Activated T-cell treated with anti-CD3 and anti-CD28 coated beads, Interleukin-2, amount 50 U/mL, for 72 hours (primary cell): ENCODE measurements around the gene NMBR. TPM values are rescaled to one million over a fixed set of nuclear protein-coding genes. Genes with fewer than 3 reads are reported as not detected.
"Not testable (repeated sequence)": the region's sequence is repeated elsewhere in the genome, so short reads cannot be mapped to it uniquely, and the experiment has no call there.

Source experiments
- ATAC-seq, 2 donors: fragments of 150-1000 bp; cut with Tn5 transposase; replicated peaks in 1 of 2; 2 replicates each; pipeline ENCODE4 v1.10.0; 2021; ENCODE audit warnings: moderate library complexity in 2 of 2, mild to moderate bottlenecking in 1 of 2
- DNase-seq, 2 donors: peaks; one replicate each; pipeline ENCODE4 v3.0.0; 2021 to 2022; ENCODE audit warnings: mixed read lengths in 1 of 2
- H3K27ac Mint-ChIP-seq: one replicate; pipeline ENCODE4 v1.8.0; 2022; ENCODE audit warnings: mild to moderate bottlenecking, moderate library complexity, mixed read lengths
- H3K27me3 Mint-ChIP-seq: one replicate; pipeline ENCODE4 v1.8.0; 2022; ENCODE audit warnings: low read depth, mixed read lengths
- H3K36me3 Mint-ChIP-seq, 2 donors: one replicate each; pipeline ENCODE4 v1.8.0; 2022; ENCODE audit warnings: mixed read lengths in 2 of 2, mild to moderate bottlenecking in 1 of 2; ENCODE audit not compliant: insufficient read depth in 2 of 2
- H3K4me1 Mint-ChIP-seq: one replicate; pipeline ENCODE4 v1.8.0; 2022; ENCODE audit warnings: low read depth, mixed read lengths
- H3K4me3 Mint-ChIP-seq, 2 donors: one replicate each; pipeline ENCODE4 v1.8.0; 2022; ENCODE audit warnings: mild to moderate bottlenecking in 2 of 2, mixed read lengths in 2 of 2, moderate library complexity in 2 of 2
- H3K9me3 Mint-ChIP-seq, 2 donors: one replicate each; pipeline ENCODE4 v1.8.0; 2022; ENCODE audit warnings: mixed read lengths in 2 of 2
- total RNA-seq, 2 donors: library from RNA; stranded (reverse); gene quantifications; one replicate each; pipeline ENCODE4 v1.2.3, GENCODE V29; 2022

NMBR gene
- total RNA-seq, 2 donors from 2014 or later = not detected

- H3K4me1 Mint-ChIP-seq = no peaks in the 10 kb centered on the region
- peaks cover 16% of the 10 kb centered on the region for H3K27me3 Mint-ChIP-seq
- DNase-seq = no peak
- H3K4me3 Mint-ChIP-seq = peak overlapping the region in 1 of 2 donors; percentile 2
- H3K27ac Mint-ChIP-seq = no peak overlapping the region
- peaks cover 3 to 4% of the 10 kb centered on the region in 2 donors for H3K36me3 Mint-ChIP-seq
- peak; percentile 44 to 73 for ATAC-seq
- peaks cover 3% of the 10 kb centered on the region in 2 donors for H3K9me3 Mint-ChIP-seq
These were observed 71.3 kb downstream of the NMBR start for GRCh38 chr6:142075516-142076101.

- Mint-ChIP-seq H3K27me3 (peaks cover 16% of the 10 kb centered on the region), H3K4me3 (no peak overlapping the region), H3K36me3 (peaks cover 3 to 4% of the 10 kb centered on the region in 2 donors), H3K9me3 (peaks cover 3% of the 10 kb centered on the region in 2 donors), H3K27ac (no peak overlapping the region), H3K4me1 (no peaks in the 10 kb centered on the region)
- no peak for ATAC-seq
- no peak for DNase-seq
These were observed 72.4 kb downstream of the NMBR start for GRCh38 chr6:142074516-142074915.

GRCh38 chr6:142071981-142072380, 74.9 kb downstream of the NMBR start:
- ATAC-seq = no peak
- Mint-ChIP-seq H3K9me3 (peaks cover 3% of the 10 kb centered on the region in 2 donors), H3K4me1 (no peaks in the 10 kb centered on the region), H3K36me3 (peaks cover 3 to 4% of the 10 kb centered on the region in 2 donors), H3K27ac (no peak overlapping the region), H3K27me3 (peaks cover 16% of the 10 kb centered on the region), H3K4me3 (no peak overlapping the region)
- no peak for DNase-seq

GRCh38 chr6:142068416-142068815, 78.5 kb downstream of the NMBR start:
- no peak for ATAC-seq

GRCh38 chr6:142062861-142063260, 84.1 kb downstream of the NMBR start:
- H3K36me3 Mint-ChIP-seq, H3K27me3 Mint-ChIP-seq, DNase-seq, H3K27ac Mint-ChIP-seq, ATAC-seq, H3K9me3 Mint-ChIP-seq, H3K4me1 Mint-ChIP-seq, H3K4me3 Mint-ChIP-seq: not testable (repeated sequence)

More at GRCh38 chr6:142068416-142068815, 78.5 kb downstream of the NMBR start:
- DNase-seq = no peak
- Mint-ChIP-seq H3K4me1 (no peaks in the 10 kb centered on the region), H3K27me3 (peaks cover 26% of the 10 kb centered on the region), H3K27ac (no peak overlapping the region), H3K36me3 (peaks cover 3 to 4% of the 10 kb centered on the region in 2 donors), H3K9me3 (peaks cover 3% of the 10 kb centered on the region in 2 donors), H3K4me3 (no peak overlapping the region)

DNA sequence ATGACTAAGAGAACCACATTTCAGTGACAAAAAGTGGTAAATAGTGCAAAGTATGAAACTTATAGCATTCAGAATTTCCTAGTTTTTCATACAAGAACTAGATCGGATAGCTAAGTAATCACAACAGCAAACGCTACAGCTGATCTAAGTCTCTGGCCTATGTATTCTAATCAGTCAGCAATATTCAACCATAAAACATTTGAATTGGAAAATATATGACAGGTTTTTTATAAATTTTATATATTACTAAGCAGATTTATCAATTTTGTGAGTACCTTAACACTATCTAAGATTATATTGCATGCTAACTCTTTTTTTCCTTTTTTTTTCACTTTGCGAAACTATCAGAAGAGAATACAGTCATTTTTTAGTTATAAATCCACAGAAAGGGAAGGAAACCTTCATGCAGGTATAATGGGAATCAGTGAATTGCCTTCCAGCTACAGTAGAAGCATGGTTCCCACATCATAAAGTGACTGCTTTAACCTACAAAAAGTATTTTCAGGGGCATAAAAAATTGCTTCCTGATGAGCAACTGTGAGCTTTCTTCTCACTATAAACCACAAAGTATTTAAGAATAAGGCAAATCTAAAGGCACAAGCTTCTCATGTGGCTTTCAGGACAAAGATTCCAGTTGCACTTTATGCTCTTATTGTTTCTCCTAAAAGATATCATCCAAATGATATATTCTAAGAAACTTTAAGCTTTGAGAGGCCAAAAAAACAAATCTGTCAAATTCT, 88.2 kb downstream of the NMBR start:
- H3K9me3 Mint-ChIP-seq = peaks cover 0 to 1% of the 10 kb centered on the region in 2 donors
- H3K36me3 Mint-ChIP-seq = no peaks in the 10 kb centered on the region
- H3K4me3 Mint-ChIP-seq = no peak overlapping the region
- no peak overlapping the region for H3K27ac Mint-ChIP-seq
- H3K4me1 Mint-ChIP-seq = no peaks in the 10 kb centered on the region
- DNase-seq = no peak
- ATAC-seq = no peak
- peaks cover 11% of the 10 kb centered on the region for H3K27me3 Mint-ChIP-seq

DNA sequence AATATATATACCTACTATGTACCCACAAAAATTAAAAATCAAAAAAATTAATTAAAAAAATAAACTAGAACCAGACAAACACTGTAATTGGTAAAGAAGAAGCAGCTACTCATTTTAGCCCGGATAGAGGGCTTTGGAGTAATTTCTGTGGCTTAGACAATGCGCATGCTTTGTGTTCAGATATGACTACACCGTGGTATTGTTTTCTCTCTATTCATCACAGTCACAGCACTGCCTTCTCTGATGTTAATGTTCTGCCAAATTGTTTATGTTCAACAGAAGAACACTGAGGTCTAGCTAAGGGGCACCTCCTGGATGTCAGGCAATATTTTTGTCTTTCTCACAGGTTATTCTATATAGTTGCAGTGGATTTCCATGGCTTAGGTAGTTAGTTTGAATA, 91.7 kb downstream of the NMBR start:
- peaks cover 1 to 5% of the 10 kb centered on the region in 2 donors for H3K36me3 Mint-ChIP-seq
- no peaks in the 10 kb centered on the region for H3K4me1 Mint-ChIP-seq
- DNase-seq (peak in 1 of 2 donors; percentile 8), ATAC-seq (peak; percentile 89 to 99)
- peaks cover 4 to 20% of the 10 kb centered on the region in 2 donors for H3K9me3 Mint-ChIP-seq
- H3K27me3 Mint-ChIP-seq = peaks cover 21% of the 10 kb centered on the region
- H3K4me3 Mint-ChIP-seq = no peak overlapping the region
- no peak overlapping the region for H3K27ac Mint-ChIP-seq

GRCh38 chr6:142051404-142051803, 95.5 kb downstream of the NMBR start:
- DNase-seq (no peak), ATAC-seq (no peak)
- Mint-ChIP-seq H3K4me1 (no peaks in the 10 kb centered on the region), H3K4me3 (no peak overlapping the region), H3K27ac (no peak overlapping the region), H3K36me3 (peaks cover 1 to 8% of the 10 kb centered on the region in 2 donors), H3K9me3 (peaks cover 4 to 23% of the 10 kb centered on the region in 2 donors), H3K27me3 (peaks cover 35% of the 10 kb centered on the region)

DNA sequence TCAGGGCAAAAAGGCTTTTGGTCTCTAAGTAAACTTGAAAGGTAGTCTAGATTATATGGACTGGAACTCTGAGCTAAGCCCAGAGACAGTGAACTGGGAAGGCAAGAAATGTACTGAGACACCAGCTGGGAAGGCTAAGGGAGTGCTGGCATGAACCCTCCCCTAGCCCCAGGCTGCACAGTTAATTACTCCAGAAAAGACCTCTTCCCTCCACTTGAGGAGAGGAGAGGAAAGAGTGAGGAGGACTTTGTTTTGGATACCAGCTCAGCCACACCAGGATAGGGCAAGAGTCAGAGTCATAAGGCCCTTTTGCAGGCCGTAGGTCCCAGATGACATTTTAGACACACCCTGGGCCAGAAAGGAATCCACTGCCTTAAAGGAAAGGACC, 98.3 kb downstream of the NMBR start:
- ATAC-seq (no peak), DNase-seq (no peak)
- peaks cover 1 to 8% of the 10 kb centered on the region in 2 donors for H3K36me3 Mint-ChIP-seq
- H3K27ac Mint-ChIP-seq = no peak overlapping the region
- peaks cover 4 to 21% of the 10 kb centered on the region in 2 donors for H3K9me3 Mint-ChIP-seq
- H3K4me1 Mint-ChIP-seq = no peaks in the 10 kb centered on the region
- H3K4me3 Mint-ChIP-seq = no peak overlapping the region
- peaks cover 39% of the 10 kb centered on the region for H3K27me3 Mint-ChIP-seq

- Mint-ChIP-seq H3K27ac (no peak overlapping the region), H3K27me3 (peaks cover 42% of the 10 kb centered on the region), H3K4me1 (no peaks in the 10 kb centered on the region), H3K36me3 (peaks cover 1 to 6% of the 10 kb centered on the region in 2 donors), H3K9me3 (peaks cover 4 to 19% of the 10 kb centered on the region in 2 donors), H3K4me3 (no peak overlapping the region)
- no peak for DNase-seq
- no peak for ATAC-seq
These were observed 98.9 kb downstream of the NMBR start for GRCh38 chr6:142047934-142048592.

GRCh38 chr6:142045380-142046278, 101.3 kb downstream of the NMBR start:
- Mint-ChIP-seq H3K27me3 (peaks cover 44% of the 10 kb centered on the region), H3K27ac (no peak overlapping the region), H3K4me3 (no peak overlapping the region), H3K36me3 (peaks cover 0 to 3% of the 10 kb centered on the region in 2 donors), H3K4me1 (no peaks in the 10 kb centered on the region), H3K9me3 (peaks cover 1 to 7% of the 10 kb centered on the region in 2 donors)
- ATAC-seq (no peak), DNase-seq (no peak)

GRCh38 chr6:142035890-142036289, 111.0 kb downstream of the NMBR start:
- DNase-seq (no peak), ATAC-seq (peak in 1 of 2 donors; percentile 60)
- Mint-ChIP-seq H3K4me1 (peaks cover 3% of the 10 kb centered on the region), H3K27me3 (peaks cover 13% of the 10 kb centered on the region), H3K36me3 (no peaks in the 10 kb centered on the region), H3K27ac (no peak overlapping the region), H3K9me3 (no peaks in the 10 kb centered on the region), H3K4me3 (no peak overlapping the region)
